ENCODE measurements around the gene ZAP70.

The ZAP70 gene

DNA sequence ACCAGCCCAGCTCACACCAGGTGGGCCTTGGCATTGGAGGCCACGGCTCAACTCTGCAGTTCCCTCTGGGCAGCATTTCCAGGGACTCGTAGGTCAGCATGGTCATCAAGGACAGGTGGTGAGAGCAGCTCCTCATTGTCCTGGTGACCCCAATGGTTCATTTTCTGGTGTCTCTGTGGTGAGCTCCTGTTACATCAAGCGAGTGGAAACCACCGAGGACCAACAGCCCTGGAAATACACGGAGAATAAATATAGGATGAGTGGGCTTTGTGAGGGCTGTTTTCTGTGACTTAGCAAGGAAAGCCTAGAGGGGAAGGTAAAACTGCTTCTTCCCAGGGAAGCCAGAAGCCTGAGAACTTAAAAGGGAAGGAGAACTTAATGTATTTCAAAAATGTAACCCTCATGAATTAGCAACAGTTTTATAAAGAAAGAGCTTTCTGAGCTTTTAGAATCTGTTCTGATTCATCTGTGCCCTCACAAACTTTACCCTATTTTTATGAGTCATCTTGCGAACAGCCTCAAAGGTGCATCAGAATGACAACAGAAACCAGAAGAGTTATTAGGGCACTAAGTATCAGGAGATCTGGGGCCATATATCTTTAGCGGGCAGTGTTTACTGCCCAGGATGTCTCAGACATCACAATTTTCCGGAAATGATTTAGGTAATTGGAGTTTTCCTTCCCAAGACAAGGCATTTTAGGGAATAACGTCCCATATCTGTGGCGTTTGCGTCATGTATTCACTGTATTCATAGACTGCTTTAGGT lies 25.1 kb upstream of the ZAP70 start:
- TF ChIP-seq ZNF274 (IDR thresholded peaks at IDR 0.05; ENCODE audit: low read depth, low read length): no peak
- H3K4me3 ChIP-seq (ENCODE audit: low read length): no peak overlapping the region

DNA sequence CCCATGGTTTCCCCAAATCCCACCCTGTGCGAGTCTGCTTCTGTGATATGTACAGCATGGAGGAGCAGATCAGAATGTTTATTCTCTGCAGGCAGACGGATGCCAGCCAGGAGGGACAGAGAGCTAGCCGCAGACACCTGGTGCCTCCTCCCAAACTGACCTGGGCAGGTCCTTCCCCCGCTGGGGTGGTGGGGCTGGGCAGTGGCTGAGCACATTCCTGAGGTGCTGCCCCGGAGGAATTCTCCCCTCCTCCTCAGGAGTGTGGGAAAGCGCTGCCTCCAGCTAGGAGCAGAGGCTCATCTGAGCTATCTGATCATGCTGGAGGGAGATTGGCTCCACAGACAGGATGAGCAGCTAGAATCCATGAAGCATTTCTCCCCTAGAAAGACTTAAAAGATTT lies 22.2 kb upstream of the ZAP70 start:
- no peak overlapping the region for H3K4me3 ChIP-seq (ENCODE audit: low read length)
- no peak for TF ChIP-seq ZNF274 (IDR thresholded peaks at IDR 0.05; ENCODE audit: low read depth, low read length)

DNA sequence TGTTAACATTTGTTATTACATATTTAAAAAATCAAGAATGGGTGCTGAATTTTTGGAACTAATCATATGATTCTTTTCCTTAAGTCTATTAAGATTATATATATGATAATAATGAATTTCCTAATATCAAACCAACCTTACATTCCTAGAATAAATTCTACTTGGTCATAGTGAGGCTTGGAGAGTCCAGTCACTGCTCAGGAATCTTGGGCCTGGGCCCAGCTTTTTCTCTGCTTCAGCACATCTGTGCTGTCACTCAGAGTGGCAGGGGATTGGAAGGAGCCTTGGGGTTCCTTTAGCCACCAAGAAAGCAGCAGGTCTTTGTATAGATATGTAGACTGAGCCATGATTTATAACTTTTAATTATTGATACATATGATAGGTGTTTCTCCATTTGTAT lies 19.9 kb upstream of the ZAP70 start:
- TF ChIP-seq ZNF274 (IDR thresholded peaks at IDR 0.05; ENCODE audit: low read depth, low read length): no peak
- H3K4me3 ChIP-seq (ENCODE audit: low read length): no peak overlapping the region

DNA sequence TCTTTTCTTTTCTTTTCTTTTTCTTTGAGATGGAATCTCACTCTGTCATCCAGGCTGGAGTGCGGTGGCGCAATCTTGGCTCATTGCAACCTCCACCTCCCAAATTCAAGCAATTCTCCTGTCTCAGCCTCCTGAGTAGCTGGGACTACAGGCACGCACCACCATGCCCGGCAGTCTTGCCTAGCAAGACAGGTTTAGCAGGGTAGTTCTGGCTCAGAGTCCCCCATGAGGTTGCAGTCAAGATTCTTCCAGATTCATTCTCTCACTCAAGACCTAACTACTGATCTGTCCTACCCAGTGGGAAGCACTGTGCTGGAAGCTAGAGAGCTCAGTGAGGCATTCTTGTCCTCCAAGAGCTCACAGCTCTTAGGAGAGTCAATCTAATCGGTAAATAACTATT lies 17.6 kb upstream of the ZAP70 start:
- no peak overlapping the region for H3K4me3 ChIP-seq (ENCODE audit: low read length)
- no peak for TF ChIP-seq ZNF274 (IDR thresholded peaks at IDR 0.05; ENCODE audit: low read depth, low read length)

DNA sequence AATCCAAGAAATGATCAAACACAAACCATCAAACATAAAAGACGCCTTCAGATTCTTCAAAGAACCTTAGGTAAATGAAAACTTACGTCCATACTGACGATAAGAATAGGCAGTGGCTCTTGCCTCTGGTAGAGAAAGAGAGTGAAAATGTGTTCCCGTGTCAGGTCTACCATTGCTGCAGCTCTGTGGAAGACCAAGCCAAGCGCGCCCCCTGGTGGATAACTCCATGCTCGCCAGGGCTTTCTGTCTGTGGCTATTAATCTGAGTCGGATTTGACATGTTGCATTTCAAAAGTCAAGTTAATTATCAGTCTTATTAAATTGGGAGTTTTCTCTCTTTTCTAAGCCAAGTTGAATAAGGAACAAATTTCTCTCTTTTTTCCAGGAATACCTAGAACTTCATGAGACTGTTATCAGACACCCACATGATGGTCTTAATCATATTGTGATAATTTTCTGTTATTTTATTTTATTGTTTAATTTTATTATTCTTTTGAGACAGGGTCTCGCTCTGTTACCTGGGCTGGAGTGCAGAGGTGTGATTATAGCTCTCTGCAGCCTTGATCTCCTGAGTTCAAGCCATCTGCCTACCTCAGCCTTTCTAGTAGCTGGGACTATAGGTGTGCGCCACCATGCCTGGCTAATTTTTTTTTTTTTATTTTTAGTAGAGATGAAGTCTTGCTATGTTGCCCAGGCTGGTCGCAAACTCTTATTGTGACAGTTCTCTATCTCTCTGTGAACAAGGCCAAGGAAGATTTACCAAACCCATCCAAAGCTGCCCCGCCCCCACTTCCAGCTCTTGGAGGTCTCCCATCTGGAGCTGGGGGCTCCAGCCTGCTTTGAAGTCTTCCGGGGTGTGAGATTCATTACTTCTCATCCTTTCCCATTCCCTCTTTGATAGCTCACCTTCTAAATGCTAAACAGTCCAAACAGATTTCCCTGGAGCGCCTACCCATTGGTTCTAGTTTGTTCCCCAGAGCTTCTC lies 15.8 kb upstream of the ZAP70 start:
- H3K4me3 ChIP-seq (ENCODE audit: low read length): no peak overlapping the region
- no peak for TF ChIP-seq ZNF274 (IDR thresholded peaks at IDR 0.05; ENCODE audit: low read depth, low read length)

DNA sequence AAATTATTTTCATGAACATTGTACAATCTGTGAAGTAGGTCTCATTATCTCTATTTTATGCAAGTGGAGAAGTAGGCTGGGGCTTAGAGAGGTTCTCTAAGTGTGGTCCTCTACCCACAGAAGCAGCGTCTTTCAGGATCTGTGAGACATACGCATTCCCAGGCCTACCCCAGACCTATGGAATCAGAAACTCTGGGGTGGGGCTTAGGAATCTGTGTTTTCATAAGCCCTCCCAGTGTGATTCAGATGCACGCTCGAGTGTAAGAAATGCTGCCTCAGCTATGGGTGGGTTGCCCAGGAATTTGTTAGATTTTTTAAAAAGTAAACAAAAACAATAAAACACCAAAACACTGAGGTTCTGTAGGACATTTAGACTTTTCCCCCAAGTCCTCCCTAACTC lies 14.8 kb upstream of the ZAP70 start:
- no peak for TF ChIP-seq ZNF274 (IDR thresholded peaks at IDR 0.05; ENCODE audit: low read depth, low read length)
- no peak overlapping the region for H3K4me3 ChIP-seq (ENCODE audit: low read length)

DNA sequence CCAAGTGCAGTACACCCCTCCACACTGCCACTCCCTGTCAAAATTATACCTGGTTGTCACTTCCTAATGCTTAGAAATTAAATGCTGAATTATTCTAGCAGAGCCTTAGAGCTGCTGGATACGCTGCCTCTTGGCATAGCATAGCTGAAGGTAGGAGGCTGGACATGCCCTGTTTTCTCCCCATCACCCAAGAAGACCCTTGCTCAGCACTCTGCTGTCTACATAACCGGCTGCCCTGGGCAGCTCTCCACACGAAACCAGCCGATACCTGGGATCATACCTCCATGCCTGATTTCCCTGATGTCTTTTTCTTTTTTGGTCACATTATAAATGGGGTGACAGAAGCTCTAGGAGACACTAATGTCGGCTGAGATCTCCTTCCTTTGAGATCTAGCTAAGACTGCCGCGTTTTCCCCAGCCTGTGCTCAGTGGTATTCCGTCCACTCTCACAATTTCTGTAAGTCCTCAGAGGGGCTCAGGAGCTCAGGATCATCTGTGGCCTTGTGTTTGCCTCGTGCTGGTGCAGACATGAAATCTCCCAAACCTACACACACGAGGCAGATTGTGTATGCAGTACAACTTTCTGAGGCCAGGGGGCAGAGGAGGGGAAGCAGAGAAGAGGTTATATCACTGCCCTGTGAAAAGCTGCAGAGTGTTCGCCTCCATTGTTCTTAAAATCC lies 13.5 kb upstream of the ZAP70 start:
- TF ChIP-seq ZNF274 (IDR thresholded peaks at IDR 0.05; ENCODE audit: low read depth, low read length): no peak
- no peak overlapping the region for H3K4me3 ChIP-seq (ENCODE audit: low read length)

DNA sequence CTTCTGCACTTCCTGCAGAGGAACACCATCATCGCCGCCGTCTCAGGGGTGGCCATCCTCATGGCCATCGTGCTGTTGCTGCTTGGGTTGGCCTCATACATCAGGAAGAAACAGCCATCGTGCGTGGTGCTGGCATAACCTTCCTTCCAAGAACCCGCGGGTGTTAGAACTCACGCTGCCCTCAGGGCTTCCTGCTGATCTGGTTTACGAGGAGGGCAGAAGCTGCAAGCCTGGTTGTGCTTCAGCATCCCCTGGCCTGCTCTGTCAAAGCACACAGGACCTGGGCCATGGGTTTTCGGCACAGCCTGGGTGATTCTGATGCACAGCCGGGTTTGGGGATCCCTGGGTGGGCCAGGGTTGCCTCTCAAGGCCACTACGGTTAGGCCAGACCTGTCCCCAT lies 12.2 kb upstream of the ZAP70 start:
- H3K4me3 ChIP-seq (ENCODE audit: low read length): no peak overlapping the region

DNA sequence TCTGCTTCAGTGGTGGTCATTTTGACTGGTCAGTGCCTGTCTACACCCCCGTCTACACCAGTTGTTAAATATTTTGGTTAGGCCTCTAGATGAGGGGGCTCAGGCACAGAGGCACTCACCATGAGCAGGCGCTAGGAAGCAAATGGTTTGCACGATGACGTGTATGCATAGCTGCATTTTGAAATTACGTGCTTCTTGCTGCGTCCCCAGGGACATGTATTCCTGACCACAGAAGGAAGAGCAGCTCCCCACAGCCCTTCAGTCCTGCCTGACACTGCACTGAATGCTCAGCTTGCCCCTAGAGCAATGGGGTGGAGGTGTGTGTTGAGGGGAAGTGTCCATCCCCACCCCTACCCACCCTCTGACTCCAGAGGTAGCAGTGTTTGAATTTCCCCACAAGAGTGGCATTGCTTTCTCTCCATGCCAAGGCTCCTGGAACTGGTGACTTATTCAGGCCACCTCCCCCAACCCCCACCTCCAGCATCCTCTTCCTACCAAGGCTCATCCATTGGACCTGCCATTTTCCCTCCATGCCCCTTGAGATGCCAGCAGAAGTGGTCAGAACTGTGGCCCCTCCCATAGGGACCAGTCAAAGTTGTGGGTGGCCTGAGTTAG lies 11.4 kb upstream of the ZAP70 start:
- H3K4me3 ChIP-seq (ENCODE audit: low read length): no peak overlapping the region
- no peak for TF ChIP-seq ZNF274 (IDR thresholded peaks at IDR 0.05; ENCODE audit: low read depth, low read length)

More for the DNA sequence above, 12.2 kb upstream of the ZAP70 start:
- no peak for TF ChIP-seq ZNF274 (IDR thresholded peaks at IDR 0.05; ENCODE audit: low read depth, low read length)

DNA sequence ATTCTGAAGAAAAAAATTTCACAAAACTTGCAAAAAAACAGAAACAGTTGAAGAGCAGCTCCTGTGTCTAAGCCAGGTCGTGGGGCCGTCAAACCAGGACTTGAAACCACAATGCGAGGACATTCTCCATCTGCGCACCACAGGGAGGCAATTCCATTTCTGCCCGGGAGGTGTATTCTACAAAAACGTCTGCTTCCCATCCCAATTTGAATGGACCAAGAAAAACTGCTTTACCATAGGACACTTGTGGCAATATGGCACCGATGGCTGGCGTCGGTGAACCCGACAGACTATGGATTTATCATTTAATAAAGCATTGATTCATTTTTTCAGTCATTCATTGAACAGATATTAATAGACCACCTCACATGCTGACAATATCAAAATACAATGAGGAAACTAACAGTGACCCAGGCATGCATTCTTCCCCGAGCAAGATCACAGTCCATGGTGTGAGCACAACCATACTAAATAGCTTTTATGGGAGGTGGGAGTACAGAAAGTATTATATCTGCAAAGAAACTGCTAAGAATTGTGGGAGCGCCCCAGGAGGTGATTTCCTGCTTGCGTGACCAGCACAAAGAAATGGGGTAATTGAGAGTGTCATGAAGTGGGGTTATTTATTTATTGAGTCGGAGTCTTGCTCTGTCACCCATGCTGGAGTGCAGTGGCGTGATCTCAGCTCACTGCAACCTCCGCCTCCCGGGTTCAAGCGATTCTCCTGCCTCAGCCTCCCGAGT lies 10.5 kb upstream of the ZAP70 start:
- H3K4me3 ChIP-seq (ENCODE audit: low read length): no peak overlapping the region
- TF ChIP-seq ZNF274 (IDR thresholded peaks at IDR 0.05; ENCODE audit: low read depth, low read length): no peak

DNA sequence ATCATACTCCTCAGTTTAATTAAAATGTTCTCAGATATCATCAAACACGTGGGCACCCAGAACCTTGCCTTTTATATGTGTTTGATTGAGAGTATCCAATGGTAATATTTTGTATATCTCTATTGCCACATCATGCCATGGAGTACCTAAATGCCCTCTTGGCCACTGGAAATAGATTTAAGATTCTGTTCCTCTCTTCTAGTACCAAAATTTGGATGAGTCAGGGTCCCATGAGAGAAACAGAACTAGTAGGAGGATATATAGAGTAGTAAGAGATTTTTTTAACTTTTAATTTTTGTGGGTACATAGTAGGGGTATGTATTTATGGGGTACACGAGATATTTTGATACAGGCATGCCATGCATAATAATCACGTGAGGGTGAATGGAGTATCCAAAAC lies 9.6 kb upstream of the ZAP70 start:
- no peak for TF ChIP-seq ZNF274 (IDR thresholded peaks at IDR 0.05; ENCODE audit: low read depth, low read length)

DNA sequence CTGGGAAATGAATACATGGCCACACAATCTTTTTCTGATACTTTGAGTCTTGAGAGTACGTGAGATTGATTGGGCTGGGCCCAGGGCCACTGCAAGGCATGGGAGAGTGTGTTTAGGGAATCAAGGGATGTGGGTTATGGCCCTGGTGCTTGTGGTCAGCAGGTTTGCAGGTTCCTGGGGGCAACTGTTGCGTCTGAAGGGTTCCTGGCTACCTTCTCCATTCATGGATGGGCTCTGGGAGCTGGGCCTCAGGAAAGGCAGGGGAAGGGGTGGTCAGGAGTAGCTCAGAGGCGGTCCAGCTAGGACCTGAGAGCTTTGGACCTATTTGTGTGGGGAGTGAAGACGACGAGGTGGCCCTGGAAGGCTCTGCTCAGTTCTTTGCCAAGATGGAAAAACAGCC lies 8.4 kb upstream of the ZAP70 start:
- H3K4me3 ChIP-seq (ENCODE audit: low read length): no peak overlapping the region
- no peak for TF ChIP-seq ZNF274 (IDR thresholded peaks at IDR 0.05; ENCODE audit: low read depth, low read length)

More for the DNA sequence above, 9.6 kb upstream of the ZAP70 start:
- no peak overlapping the region for H3K4me3 ChIP-seq (ENCODE audit: low read length)

DNA sequence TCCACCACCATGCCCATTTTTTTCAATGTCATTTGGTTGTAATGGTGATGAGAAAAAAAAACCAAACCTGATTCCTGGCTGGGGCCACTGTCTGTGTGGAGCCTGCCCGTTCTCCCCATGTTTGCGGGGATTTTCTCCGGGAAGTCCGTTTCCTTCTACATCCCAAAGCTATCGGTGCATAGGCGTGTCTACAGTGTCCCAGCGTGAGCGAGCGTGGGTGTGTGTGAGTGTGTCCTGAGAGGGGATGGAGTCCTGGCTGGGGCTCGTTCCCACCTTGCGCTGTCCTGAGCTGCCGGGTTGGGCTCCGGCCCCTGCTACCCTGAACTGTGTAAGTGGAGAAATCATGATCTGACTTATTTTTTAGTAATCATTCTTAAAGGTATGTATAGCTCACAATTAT lies 7.3 kb upstream of the ZAP70 start:
- TF ChIP-seq ZNF274 (IDR thresholded peaks at IDR 0.05; ENCODE audit: low read depth, low read length): no peak
- no peak overlapping the region for H3K4me3 ChIP-seq (ENCODE audit: low read length)
